Ovary (tissue), 3 donors: ENCODE results near the gene PINK1.

ENCODE experiments used
- EP300 ChIP-seq: sonication (generic); formaldehyde crosslinking; IDR thresholded peaks from one replicate; pipeline ENCODE4 v1.6.1; 2017; ENCODE audit warnings: antibody characterized with exemption
- TF ChIP-seq, protein P1 (sequence below), 3 donors: fragments of 450-650 bp in 2 of 3; fragments of 200-600 bp in 1 of 3; IDR thresholded peaks; one replicate each; pipeline versions ENCODE4 v1.5.1 to v1.8.0; 2016 to 2022; ENCODE audit warnings: antibody characterized with exemption in 3 of 3, mild to moderate bottlenecking in 1 of 3
- donor health status: DM: no; HTN: no; CAD: no.

DNA sequence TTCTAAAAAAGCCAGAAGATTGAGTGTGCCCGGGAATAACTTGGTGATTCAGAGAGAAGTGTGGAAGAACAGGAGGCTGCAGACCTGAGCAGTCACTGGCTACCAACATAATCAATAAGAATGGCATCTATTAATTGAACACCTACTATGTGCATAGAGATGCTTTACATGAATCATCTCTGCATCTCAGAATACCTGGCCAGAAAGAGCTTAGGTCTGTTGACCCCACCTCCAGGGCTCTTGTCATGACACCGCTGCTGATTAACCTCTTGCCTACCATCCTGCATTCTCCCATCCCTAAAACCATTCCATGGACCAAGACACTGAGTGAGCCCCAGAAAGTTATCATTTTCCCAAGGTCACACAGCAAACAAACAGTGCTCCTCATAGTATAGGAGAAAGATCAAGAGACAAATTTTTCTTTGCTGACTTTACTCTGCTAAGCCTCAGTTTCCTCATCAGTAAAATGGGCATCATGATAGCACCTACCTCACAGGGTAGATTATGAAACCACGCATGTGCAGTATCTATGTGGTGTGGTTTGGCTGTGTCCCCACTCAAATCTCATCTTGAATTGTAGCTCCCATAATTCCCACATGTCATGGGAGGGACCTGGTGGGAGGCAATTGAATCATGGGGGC lies 16.3 kb upstream of the PINK1 start:
- TF ChIP-seq, protein P1, sequence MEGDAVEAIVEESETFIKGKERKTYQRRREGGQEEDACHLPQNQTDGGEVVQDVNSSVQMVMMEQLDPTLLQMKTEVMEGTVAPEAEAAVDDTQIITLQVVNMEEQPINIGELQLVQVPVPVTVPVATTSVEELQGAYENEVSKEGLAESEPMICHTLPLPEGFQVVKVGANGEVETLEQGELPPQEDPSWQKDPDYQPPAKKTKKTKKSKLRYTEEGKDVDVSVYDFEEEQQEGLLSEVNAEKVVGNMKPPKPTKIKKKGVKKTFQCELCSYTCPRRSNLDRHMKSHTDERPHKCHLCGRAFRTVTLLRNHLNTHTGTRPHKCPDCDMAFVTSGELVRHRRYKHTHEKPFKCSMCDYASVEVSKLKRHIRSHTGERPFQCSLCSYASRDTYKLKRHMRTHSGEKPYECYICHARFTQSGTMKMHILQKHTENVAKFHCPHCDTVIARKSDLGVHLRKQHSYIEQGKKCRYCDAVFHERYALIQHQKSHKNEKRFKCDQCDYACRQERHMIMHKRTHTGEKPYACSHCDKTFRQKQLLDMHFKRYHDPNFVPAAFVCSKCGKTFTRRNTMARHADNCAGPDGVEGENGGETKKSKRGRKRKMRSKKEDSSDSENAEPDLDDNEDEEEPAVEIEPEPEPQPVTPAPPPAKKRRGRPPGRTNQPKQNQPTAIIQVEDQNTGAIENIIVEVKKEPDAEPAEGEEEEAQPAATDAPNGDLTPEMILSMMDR (IDR thresholded peaks at IDR 0.05): no peak
- no peak for TF ChIP-seq EP300
